UCSD-AML1 (cell line): ENCODE data around the gene SLC17A7.

Source experiments
- DNase-seq: peaks from one replicate; lab custom pipeline; 2025; ENCODE audit not compliant: unreplicated experiment; lab: John Stamatoyannopoulos, UW

The SLC17A7 gene

DNA sequence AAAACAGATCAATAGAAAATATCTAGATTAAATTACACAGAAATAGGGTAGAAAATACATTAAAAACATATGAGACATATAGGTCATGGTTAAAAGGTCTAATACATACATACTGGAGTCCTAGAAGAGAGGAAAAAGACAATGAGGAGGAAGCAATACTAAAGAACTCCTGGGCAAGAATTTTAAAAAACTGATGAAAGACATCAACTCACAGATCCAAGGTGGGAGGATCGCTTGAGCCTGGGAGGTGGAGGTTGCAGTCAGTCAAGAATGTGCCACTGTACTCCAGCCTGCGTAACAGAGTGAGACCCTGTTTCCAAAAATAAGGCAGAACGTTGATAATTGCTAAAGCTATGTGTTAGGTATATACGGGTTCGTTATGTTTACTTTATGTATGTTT is 58.7 kb downstream of the SLC17A7 start:
- no peak for DNase-seq

DNA sequence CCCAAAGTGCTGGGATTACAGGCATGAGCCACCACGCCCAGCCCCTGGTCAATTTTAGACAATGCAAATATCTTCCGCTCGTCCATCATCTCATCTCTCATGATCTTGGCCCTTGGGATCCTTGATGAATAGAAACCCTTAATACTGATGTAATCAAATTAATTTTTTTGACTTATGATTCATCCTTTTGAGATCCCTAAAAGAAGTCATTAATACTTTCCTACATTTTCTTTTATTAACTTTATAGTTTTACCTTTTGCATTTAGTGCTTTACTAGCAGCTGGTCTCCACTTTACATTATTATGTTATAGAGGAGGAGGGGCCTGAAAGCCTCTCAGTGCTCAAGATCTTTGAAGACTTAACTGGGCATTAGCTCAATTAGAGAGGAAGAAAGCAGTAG is 60.9 kb downstream of the SLC17A7 start:
- DNase-seq = no peak
